Tongue (tissue), 2 donors: ENCODE data around the gene BBS5. TPM values are rescaled to one million over a fixed set of nuclear protein-coding genes. Genes with fewer than 3 reads are reported as not detected.
"Not testable (repeated sequence)": the region's sequence is repeated elsewhere in the genome, so short reads cannot be mapped to it uniquely, and the experiment has no call there.

ENCODE experiments used
- DNase-seq: peaks from one replicate; pipeline ENCODE4 v3.0.0-alpha.2; 2015
- total RNA-seq: library from RNA; depleted of rRNA; stranded (reverse); fragments of >200 nt; gene quantifications from one replicate; pipeline ENCODE4 v1.2.3, GENCODE V29; 2014

The BBS5 gene
- total RNA-seq: 12.2 TPM

DNA sequence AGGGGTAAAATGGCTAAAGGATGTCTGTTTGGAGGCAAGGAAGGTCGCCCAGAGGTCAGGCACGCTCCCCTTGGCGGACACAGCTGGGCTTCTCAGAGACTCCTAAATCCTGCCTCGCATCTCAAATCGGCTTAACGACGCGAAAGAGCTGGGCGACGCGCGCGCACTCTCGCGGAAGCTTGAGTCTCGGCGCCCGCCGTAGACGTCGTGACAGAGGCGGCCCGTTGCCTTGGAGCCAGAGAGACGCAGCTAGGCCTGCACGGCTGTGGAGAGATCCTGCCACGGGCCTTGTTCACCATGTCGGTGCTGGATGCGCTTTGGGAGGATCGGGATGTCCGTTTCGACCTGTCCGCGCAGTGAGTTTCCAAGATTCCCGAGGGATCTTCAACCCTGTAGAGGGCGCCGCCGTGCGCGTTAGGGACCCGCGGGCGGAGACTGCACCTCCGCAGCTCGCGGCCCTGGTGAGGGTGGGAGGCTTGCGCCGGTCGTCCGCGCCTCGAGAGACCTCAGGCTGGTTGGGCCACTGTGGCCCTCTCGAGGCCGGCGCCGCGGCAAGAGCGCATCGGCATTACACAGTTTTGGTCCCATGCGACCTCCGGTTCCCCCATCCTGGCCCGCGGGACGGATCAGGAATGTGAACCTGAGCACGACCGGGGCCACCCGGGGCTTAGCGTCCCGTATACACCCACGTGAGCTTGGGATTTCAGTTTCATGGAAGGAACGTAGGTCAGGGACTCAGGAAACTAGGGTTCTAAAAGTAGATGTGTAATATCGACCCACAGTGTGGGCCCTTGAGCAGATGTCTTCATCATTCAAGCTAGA, at the start of gene BBS5:
BBS5 (plus strand) TSS at position 238 of the 822 bp plus-strand sequence; CDS start at position 298, 60 bp downstream.
- peak; percentile 91 for DNase-seq

DNA sequence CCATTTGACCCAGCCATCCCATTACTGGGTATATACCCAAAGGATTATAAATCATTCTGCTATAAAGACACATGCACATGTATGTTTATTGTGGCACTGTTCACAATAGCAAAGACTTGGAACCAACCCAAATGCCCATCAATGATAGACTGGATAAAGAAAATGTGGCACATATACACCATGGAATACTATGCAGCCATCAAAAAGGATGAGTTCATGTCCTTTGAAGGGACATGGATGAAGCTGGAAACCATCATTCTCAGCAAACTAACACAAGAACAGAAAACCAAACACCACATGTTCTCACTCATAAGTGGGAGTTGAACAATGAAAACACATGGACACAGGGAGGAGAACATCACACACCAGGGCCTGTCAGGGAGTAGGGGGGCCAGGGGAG, 47.5 kb upstream of the BBS5 start:
- DNase-seq: not testable (repeated sequence)

DNA sequence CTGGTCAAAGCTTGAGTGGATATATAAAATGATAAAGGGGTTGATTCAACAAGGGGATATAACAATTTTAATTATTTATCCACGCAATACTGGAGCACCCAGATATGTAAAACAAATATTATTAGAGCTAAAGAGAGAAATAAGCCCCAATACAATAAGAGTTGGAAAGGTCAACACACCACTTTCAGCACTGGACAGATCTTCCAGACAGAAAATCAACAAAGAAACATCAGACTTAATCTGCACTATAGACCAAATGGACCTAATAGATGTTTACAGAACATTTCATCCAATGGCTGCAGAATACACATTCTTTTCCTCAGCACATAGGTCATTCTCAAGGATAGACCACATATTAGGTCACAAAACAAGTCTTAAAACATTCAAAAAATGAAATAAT, 45.1 kb upstream of the BBS5 start:
- DNase-seq: not testable (repeated sequence)

DNA sequence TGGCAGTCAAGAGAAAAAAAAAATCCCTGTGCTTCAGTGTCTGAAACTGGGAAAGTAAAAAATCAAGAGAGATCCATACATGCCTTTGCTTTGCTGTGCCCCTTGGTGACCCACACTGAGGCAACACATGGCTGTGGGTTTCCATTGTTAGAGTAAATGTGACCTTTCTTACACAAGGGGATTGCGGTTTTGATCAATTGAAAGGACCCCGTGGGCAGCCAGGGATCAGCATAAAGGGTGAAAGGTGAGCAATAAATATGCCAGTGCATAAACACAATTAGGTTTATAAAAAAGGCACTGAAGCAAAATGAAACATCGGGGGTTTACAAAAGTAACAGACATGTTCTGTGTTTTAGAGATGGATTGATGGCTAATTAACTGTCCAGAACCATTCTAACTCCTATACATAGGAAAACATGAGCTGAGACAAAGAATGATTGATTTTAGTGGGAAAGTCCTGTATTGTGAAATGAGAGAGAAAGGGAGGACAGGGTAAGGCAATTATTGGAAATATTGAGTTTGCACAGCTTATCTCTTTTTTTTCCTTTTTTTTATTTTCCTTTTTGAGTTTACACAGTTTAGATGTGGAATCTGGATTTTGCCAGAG, 40.7 kb upstream of the BBS5 start:
- no peak for DNase-seq

DNA sequence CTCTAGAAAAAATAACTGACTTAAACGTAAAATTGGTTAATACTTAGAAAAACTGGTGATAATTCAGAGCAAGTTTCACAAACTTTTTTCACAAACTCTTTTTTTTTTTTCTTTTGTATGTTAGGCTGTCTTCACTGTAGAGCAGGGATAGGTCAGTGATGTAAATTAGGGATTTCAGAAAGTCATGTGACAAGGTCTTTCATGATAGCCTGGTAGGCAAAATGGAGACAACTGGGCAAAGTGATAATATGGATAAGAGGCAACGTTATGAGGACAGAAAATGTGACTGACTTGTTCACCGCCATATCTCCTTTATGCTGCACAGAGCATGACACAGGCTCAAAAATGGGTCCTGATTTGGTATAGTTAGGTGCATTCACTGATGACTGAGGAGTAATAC, 39.4 kb upstream of the BBS5 start:
- DNase-seq: no peak

DNA sequence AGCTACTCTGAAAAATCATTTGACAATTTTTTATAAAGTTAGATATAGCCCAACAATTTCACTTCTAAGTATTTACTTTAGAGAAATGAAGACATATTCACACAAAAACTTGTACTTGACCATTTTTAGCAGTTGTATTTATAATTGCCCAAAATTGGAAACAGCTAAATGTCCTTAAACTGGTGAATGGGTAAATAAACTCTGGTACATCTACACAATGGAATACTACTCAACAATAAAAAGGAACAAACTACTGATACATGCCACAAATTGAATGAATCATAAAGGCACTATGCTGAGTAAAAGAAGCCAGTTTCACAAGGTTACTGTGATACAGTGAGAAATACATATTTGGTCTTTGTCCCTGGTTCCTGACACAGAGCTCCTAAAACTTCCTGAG, 32.8 kb upstream of the BBS5 start:
- no peak for DNase-seq

DNA sequence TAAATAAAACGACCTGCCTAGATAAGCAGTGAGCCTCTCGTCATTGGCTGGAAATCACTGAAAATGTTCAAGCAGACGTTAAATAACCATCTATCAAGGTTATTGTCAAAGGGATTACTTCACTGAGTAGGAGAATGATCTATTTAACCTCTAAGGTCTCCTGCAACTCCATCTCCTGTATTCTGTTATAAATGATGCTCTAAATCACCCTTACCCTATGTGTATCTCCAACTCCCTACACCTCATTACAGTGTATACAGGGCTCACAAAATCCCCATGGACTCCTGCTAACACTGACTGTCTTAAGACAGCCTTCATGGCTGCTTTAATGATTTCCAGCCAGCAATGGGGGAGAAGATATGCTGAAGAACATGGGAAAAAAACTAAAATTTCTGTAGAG, 31.0 kb upstream of the BBS5 start:
- DNase-seq: no peak

DNA sequence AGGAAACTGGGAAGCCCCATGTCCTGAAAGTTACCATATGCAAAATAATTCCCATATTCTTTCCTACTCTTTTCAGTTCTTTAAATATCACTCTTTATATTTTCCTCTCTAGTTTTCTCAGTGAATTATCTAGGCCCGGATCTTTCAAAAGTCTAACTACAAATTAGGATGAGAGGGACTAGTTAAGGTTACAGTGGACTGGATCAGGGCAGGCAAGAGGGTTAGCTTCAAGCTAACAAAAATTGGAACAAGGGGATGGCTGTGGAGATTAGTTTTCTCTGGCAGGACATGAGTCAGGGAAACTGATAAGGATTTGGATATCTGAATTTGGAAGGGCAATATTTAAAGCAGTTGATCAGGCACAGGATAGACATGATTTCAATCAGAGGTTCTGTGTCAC, 30.4 kb upstream of the BBS5 start:
- no peak for DNase-seq

DNA sequence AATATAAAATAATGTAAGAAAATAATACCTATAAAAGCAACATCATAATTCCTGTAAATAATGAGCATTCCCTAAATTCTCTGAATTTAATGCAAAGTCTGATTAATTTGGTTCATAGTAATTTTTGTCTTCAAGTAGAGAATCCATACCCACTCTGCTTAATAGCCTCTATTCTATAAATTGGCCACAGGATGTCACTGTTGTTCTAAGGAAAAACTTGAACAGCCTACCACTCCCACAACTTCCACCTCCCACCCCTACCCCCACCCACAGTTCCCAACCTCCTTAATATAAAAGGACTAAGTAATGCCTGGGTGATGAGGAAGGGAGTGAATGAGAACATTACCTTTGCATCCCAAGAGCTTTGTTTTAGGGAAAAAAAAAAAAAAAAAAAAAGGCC, 27.2 kb upstream of the BBS5 start:
- DNase-seq: peak; percentile 65

DNA sequence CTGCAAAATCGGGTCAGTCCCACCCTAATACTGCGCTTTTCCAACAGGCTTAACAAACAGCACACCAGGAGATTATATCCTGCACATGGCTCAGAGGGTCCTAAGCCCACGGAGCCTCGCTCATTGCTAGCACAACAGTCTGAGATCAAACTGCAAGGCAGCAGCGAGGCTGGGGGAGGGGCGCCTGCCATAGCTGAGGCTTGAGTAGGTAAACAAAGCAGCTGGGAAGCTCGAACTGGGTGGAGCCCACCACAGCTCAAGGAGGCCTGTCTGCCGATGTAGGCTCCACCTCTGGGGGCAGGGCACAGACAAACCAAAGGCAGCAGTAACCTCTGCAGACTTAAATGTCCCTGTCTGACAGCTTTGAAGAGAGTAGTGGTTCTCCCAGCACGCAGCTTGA, 26.2 kb upstream of the BBS5 start:
- not testable (repeated sequence) for DNase-seq

DNA sequence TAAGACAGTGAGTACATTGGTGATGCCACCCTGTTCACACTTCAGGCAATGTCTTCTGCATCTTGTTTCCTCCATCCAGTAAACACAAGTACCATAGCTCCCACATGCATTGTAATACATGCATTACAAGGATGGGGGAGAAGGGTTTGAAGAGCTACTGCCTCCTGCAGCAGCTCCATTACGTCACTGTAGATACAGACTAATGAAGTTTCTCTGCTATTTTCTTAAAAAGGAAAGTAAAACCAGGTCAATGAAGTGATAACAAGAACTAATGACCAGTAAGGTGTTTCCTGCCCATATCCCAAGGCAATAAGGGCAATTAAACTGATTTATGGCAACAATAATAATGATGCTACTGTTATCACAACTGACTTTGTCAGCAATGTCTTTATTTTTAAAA, 18.2 kb upstream of the BBS5 start:
- DNase-seq: no peak

DNA sequence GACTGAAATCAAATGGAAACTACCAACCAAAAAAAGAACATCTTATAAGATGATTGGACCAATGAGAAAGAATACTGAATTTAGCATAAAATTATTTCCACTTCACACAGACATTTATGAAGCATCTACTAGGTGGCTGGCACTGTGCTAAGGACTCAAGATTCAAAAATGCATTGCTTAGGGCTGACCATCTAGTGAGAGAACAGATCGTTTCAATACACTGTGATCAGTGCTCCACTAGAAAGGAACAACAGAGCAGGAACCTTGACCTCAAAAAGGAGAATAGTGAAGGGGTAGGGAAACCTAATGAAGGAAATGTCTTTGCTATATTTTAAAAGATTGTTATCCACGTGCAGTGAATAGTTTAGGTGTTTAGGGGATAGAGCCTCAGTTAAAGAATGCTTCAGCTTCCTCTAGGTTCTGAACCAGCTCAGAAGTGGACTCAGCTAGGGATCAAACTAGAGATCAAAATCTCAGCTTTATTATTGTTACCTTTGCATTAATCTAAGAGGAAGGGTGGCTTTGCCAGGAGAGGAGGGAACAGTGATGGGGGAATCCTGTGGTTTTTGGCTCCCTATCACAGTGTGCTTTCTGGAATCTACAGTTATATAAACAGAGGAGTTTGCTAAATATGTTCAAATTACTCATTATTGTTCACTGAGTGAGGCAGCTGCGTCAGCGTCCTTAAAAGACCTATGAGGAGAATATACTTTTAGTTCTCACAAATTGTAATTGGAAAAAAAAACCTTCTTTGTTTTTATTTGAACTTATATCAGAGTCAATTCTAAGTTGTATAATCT, 16.2 kb upstream of the BBS5 start:
- peak; percentile 42 for DNase-seq

DNA sequence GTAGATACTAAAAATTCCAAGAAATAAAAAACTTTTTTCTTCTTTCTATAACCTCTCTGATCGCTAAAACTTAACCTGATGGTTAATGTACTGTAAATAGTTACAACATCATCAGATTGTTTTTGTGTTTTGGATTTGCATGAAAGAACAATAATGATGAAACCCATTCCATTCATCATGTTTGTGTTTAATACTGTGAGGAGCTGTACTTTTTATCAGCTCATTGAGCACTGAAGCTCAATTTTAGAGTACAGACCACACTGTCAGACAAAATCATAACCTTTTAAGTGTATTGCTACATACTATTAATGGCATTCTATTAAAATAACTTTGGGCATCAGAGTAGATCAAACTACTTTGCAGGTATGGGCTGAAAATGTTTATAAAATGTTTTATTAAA, 14.8 kb upstream of the BBS5 start:
- no peak for DNase-seq

DNA sequence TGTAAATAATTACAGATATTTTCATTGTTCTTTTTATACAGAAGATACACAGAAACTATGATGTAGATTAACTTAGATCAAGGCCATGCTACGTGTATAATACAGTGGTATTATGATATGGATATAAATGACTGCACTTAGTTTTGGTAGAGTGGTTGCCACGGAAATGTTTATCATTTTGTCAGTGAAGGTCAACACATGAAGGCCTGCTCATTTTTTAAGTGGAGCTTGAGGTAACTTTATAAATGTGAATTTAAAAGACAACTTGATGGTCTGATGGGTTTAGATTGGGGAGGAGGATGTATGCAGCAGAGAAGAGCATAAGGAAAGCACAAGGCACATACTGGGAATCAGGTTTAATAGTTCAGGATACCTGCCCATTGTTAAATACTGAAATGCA, 14.4 kb upstream of the BBS5 start:
- no peak for DNase-seq

DNA sequence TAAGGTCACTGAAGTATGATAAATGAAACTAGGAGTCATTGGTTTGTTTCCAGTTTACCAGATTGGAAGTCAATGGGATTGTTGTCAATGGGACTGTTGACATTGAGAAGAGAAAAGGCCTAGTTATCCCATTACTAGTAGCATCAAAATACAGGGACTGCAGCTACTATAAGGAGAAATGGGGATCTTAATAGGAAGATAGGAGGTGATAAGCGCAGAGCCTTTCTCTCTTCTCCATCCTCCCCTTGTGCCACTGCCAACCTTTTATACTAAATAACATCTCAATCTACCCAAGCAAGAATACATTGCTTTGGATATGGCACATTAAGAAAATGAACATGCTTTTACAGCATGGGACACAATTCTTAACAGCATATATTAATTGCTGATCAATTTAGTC, 10.5 kb upstream of the BBS5 start:
- DNase-seq: no peak

DNA sequence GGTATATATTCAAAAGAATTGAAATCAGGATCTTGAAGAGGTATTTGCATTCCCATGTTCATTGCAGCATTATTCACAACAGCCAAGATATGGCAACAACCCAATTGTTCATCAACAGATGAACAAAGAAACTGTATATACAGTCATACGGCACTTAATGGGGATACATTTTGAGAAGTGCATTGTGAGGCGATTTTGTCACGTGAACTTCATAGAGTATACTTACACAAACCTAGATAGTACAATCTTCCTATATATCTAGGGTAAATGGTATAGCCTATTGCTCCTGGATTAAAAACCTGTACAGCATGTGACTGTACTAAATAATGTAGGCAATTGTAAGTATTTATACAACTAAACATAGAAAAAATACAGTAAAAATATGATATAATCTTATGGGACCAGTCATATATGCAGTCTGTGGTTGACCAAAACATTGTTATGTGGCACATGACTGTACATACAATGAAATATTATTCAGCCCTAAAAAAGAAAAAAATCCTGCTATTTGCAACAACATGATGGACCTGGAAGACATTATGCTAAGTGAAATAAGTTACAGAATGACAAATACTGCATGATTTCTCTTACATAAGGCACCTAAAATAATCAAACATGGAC, 9.2 kb upstream of the BBS5 start:
- no peak for DNase-seq

DNA sequence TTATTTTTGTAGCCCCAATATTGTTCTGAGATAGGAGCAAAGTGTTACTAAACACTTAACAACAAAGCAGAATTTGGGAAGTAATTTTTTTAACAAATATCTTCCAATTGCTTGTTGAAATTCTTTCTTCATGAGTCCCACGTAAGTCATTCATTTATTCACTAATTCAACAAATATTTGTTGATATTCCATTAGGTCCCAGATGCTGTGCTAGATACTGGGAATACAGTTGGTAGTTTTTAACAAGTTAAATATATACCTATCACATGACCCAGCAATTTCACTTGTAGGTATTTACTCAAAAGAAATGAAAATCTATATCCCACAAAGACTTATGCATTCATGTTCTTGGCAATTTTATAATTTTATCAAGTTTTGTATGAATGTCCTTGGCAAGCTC, 7.0 kb upstream of the BBS5 start:
- DNase-seq: no peak

DNA sequence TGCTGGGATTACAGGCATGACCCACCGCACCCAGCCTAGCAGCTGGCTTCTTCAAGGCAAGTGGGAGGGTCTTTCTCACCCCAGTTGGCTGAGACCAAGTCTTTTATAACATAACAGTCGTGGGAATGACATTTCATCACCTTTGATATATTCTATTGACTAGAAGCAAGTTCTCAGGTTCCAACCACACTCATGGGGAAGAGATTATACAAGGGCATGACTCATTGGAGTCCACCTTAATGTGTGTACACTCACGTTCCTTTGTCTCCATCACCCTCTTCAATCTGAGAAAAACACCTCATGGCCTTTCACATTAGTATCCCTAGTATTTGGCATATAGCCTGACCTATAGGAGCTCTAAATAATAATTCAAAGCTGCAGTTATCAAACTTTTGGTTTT, 2.8 kb upstream of the BBS5 start:
- no peak for DNase-seq

DNA sequence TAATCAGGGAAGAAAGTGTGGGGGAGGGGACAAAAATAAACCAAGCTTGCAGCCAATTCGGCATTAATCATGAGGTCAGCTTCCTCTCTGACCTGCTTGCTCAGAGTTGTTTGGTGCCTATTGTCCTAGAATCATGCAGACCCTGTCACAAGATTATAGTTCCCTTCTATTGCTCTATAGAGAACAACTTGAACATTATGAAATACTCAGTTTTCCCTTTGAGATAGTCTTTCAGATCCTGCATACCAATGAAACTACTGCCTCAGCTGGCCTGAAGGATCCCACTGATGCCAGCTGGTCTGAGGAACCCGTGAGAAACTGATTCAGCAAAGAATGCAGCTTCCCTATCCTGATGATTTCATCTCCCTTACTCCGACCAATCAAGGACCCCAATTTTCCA, 955 bp upstream of the BBS5 start:
- DNase-seq: peak; percentile 50

DNA sequence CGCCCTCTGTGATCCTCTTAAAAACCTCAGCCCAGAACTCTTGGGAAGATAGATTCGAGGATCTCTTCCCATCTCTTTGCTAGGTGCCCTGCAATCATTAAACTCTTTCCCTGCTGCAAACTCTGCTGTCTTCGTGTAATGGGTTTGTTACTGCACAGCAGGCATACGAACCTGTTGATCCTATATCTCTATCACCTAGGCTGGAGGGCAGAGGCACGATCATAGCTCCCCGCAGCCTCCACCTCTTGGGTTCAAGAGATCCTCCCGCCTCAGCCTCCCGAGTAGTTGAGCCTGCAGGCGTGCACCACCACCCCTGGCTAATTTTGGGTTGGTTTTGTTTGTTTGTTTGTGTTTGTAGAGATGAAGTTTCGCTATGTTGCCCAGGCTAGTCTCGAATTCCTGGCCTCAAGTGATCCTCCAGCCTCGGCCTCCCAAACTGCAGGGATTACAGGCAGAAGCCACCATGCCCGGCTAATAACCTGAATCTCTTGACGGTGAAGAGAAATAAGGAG, 493 bp upstream of the BBS5 start:
- no peak for DNase-seq

DNA sequence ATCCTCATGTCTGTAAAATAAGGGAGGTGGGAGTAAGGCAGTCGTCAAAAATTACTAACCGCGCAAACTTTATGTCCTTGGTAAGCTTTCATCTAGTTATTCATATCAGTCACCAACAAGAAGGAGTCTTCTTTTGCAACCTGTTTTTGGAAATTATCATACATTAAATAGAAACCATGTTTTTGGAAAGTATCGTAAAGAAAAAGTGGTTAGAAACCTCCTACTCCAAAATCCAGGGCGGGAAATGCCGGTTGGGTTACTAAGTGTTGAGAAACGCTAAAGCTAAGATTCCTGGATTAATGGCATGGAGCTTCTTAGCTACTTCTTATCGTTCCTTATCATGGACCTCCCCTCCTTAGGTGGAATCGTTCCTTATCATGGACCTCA, 778 bp downstream of the BBS5 start:
- DNase-seq: peak; percentile 21

DNA sequence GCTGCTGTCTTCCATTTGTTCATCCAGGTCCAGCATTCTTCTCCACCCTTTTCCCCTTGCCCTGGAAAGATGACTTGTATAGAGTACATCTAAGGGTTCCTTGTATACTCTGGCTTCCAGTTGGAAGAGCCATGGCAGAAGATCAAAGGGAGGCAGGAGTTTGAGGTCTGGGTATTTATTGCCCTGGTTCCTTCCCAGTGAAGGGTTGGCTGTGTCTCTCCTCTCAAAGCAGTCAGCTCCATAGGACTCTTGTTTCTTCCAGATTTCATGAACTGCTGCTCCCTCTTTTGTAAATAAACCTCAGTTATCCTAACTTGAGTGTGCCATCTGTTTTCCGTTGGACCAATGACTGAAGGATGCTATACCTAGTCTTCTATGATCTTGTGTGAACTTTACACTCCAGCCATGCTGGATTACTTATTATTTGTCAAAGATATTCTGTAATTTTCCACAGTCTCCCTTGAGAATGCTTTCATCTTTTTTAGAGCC, 6.4 kb downstream of the BBS5 start:
- no peak for DNase-seq
